ENCODE results near the gene ADGRV1.

GRCh38 chr5:91186101-91186500 is 627.5 kb downstream of the ADGRV1 start:
- TF ChIP-seq CTCF (IDR thresholded peaks at IDR 0.05; ENCODE audit: insufficient read depth, low read length, poor library complexity, severe bottlenecking) (no peak), EZH2phosphoT487 (conservative IDR thresholded peaks at IDR 0.05; ENCODE audit: low read length) (no peak)

Data from SU-DHL-6 (cell line).